ENCODE data around the gene C17orf50.
"Not testable (repeated sequence)": the region's sequence is repeated elsewhere in the genome, so short reads cannot be mapped to it uniquely, and the experiment has no call there.

C17orf50 gene

DNA sequence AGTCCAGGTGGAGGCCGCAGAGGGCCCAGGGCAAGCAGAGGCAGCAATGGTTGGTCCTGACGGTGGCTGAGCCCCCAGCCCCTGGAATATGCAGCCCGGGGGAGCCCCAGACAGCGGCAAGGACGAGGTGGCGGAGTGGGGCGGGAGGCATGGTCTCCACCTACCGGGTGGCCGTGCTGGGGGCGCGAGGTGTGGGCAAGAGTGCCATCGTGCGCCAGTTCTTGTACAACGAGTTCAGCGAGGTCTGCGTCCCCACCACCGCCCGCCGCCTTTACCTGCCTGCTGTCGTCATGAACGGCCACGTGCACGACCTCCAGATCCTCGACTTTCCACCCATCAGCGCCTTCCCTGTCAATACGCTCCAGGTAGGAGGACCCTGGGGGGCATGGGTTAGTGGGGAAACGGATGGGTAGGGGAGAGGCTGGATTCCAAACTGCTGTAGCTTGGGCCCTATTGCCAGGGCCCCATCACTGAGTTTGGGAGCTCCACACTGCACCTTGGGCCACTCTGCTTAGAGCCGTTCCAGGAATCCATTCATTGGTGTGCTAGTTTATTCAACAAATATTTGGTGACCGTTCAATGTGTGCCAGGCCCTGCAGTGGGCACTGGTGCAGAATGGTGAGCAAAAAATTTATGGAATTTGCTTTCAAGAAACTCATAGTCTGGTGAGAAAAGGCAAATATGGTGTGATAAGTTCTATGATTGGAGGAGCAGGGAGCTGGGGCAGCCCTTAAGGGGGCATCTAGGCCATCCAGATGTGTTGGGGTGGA is 25.5 kb upstream of the C17orf50 start:
- no peak for DNase-seq

DNA sequence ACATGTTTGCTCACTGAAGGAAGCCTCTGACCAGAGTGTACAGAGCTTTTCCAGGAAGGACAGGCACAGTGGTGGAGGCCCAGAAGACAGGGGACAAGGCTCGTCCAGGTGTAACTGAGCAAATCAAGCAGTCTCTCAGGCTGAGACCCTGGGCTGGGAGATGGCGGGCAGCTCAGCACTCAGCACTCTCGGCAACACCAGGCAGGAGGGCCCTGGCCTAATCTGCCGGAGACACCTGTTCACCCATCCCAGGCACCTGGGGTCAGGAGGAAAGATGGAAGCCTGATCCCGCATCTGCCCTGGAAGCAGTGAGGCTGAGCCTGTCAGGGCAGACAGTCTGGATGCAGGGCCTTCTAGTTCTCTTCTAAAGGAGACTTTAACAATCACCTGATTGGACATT is 24.5 kb upstream of the C17orf50 start:
- no peak for DNase-seq

GRCh38 chr17:35738519-35739133 is 22.1 kb upstream of the C17orf50 start:
- DNase-seq: no peak

DNA sequence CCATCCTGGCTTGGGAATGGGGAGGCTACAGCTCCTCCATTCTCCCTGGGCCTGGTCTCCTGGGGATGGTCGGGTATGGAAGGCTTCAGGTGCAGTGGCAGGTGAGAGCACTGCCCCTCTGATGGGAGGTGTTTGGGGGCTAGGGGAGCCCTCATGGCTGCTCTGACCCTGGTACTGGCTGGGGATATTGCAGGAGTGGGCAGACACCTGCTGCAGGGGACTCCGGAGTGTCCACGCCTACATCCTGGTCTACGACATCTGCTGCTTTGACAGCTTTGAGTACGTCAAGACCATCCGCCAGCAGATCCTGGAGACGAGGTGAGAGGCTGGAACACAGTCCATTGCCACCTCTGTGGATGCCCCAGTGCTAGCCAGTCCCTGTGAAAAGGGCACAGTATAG is 20.5 kb upstream of the C17orf50 start:
- no peak for DNase-seq

GRCh38 chr17:35740997-35741931 is 19.4 kb upstream of the C17orf50 start:
- no peak for DNase-seq

DNA sequence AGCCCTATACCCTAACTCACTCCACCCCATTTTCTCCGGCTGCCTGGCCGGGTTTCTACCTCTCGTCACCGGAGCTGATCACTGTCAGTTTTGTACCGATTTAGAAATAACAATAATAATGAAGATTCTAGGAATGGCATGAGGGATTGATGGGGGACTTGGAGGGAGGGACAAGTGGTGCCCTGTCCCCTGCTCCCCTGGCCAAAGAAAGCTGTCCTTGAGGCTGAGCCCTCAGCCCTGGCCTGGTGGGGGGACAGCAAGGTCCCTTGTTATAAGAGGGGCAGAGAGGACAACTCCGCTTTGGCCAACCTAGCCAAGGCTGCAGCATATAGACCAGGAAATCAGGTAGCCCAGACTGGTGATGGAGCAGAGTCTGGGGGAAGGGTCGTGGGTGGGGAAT is 18.2 kb upstream of the C17orf50 start:
- no peak for DNase-seq

DNA sequence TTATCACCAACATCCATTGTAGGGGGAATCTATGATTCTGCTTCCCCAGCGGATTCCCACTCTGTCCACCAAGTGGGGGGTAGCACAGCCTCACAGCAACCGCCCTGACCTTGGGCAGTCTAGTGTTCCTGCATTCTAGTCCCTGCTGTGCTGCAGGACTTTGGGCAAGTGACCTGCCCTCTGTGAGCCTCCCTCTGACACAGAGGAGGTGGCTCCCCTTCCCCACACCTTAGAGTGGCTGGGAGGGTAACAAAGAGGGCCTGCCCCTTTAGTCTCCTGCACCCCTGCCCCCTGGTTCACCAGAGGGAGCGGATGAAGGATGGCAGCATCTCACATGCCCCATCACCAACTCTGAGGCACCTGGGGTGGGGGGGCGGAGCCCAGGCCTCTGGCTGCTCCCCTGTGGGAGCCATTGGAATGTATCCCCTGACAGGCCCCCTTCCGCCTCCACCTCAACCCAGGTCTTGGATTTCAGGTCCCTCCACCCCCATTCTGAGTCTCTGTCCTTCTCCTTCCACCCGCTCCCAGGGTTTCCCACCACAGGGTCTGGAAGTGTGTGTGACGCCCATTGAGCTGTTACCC is 17.7 kb upstream of the C17orf50 start:
- DNase-seq: no peak

DNA sequence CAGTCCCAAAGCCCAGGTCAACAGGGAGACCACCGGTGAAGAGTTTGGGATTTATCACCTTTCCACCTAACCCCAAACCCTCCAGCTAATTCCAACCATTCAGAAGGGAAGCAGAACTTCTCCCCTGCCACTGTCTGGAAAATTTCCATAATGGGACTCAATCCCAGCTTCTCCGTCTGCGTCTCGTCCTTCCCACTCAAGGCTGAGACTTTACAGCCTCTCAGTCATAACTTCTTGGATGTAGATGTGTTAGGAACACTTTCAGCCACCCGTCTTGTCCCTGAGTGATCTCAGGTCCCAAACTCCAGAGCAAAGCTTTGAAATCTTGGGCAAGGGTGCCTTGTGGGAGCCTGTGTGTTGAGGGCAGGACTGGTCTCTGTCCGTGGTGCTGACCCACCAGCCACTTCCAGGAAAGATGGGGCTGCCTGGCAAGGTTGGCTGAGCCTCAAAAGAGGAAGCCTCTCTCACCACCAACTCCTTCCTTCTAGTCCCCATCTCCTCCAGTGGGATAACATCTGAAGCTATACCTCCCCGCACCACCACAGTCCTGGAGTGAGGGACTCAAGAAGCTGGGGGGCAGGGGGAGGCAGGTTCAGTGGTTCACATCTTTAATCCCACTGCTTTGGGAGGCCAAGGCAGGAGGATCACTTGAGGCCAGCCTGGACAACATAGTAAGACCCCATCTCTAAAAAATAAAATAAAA is 16.9 kb upstream of the C17orf50 start:
- DNase-seq: no peak

- DNase-seq: no peak
These were observed 15.9 kb upstream of the C17orf50 start for GRCh38 chr17:35744830-35745229.

DNA sequence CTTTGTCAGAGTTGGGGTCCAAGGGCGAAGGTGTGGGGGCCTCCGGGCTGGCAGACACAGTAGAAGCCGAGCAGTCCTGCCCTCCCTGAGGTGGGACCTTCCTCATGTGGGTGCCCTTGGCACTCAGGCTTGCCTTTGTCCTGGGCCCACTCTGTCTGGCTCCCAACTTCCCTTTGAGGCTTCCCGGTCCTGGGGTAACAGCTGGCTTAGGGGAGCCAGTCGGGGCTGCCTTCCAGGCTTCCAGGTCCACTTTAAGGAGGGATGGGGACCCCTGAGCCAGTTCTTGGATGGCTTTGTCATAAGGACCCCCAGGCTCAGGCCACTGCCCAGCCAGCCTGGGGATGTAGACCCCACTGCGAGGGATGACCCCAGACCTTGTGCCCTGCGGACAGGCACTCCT is 15.4 kb upstream of the C17orf50 start:
- no peak for DNase-seq

GRCh38 chr17:35745749-35746320 is 14.9 kb upstream of the C17orf50 start:
- DNase-seq: no peak

DNA sequence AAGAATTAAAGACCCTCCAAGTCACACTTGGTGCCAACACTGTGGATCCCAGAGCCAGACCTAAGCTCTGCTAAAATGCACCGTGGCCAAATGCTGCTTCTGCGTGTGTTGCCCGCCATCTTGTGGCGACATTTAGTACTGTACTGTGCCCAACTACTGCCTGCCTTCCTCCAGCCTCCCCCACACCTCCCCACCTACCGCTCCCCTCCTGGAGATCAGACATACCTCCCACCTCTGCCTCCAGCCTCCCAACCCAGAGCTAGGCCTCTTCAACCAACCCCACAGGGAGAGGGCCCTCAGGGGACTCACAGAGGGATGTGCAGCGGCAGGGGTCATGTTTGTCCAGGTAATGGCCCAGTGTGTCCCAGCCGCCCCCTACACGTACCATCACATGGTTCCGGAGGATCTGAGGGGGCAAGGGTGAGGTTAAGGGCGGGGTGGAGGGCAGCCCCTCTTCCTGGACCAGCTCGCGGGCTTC is 13.1 kb upstream of the C17orf50 start:
- DNase-seq: peak; percentile 57 to 61 (median 59)

- DNase-seq: no peak
These were observed 12.3 kb upstream of the C17orf50 start for GRCh38 chr17:35748341-35748841.

DNA sequence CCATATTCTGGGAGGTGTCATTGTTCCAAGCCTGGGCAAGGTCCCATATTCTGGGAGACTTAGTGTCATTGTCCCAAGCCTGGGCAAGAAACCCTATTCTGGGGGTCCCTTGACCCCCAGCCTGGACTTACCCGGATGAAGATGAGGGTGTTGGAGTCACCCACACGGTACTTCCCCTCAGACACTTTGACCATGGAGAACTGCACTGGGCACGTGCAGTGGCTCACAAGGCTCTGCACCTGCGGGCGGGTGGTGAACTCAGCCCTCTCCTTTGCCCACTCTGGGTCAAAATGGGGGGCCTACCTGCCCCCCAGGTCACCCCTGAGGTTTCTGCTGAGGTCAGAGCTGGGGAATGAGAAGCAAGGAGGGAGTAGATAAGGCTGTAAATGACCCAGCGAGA is 11.7 kb upstream of the C17orf50 start:
- DNase-seq: no peak

DNA sequence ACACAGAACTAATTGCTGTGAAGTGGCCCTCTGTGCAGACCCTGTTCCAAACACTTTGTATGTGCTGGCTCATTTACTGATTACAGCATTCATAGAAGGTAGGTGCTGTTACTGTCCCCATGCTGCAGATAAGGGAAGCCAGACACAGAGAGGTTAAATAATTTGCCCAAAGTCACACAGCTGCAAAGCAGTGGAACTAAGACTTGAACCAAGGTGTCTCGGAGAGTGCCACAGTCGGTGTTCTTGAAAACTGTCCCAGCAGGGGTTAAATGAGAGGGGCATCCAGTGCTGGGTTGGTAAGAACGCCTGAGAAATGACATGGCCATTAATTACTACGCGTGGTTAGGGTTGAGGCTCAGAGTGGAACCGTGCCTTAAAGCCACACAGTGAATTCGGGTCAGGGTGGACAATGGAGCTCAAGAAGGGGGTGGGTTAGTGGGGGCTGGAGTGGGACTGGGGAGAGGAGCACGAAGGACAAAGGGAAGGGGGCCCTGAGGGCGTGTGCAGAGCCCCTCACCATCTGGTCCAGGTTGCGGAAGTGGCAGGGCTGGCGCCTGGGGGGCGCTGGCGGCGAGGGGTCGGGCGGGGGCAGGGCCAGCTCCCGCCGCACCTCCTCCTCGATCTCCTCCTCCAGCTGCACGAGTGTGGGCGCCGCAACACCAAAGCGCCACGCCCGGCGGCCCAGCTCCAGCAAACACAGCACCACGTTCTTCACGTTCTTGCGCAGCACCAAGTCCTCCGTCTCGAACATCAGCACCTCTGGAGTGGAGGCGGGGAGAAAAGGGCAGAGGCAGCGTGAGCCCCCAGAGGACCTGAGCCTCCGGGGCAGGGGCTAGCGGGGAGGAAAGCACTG is 10.9 kb upstream of the C17orf50 start:
- no peak for DNase-seq

GRCh38 chr17:35750526-35751395 is 9.9 kb upstream of the C17orf50 start:
- DNase-seq: no peak

- not testable (repeated sequence) for DNase-seq
These were observed 9.1 kb upstream of the C17orf50 start for GRCh38 chr17:35751541-35751940.

DNA sequence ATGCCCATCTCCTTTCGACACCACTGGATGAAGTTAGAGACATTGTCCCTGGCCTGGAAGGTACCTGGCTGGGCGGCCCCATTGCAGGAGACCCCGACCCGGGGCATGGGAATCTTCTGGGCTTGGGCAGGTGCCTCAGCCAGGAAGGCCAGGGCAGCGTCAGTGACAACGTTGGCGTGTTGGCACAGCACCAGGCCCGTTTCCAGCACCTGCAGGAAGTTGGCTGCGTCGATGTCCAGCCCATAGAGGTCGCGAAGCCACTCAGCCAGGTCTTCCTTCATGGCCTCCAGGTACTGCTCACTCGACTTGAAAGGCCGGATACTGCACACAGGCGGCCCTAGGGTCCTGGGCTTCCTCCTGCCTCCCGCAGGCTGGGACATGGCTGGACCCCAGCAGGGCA is 8.2 kb upstream of the C17orf50 start:
- no peak for DNase-seq

GRCh38 chr17:35752945-35753764 is 7.5 kb upstream of the C17orf50 start, which contains the start of gene GAS2L2:
Gene GAS2L2 (minus strand): TSS chr17:35753239. CDS start chr17:35752850, 389 bp downstream.
- DNase-seq: no peak
